Stomach (tissue), 9 donors: ENCODE results near the gene KLF16. TPM values are rescaled to one million over a fixed set of nuclear protein-coding genes. Genes with fewer than 3 reads are reported as not detected.

Experiments
- DNase-seq, 2 donors: peaks; one replicate each; pipeline versions ENCODE4 v3.0.0 to v3.0.0-alpha.2; 2013 to 2019
- H3K27ac ChIP-seq, 5 donors: fragments of 200-600 bp in 4 of 5; sonication (generic) in 4 of 5; one replicate each; pipeline ENCODE4 v1.5.1; 2013 to 2019; ENCODE audit warnings: mild to moderate bottlenecking in 1 of 5, moderate library complexity in 1 of 5
- H3K27me3 ChIP-seq, 3 donors: fragments of 200-600 bp; sonication (generic); one replicate each; pipeline ENCODE4 v1.5.1; 2017 to 2019; ENCODE audit warnings: mixed run types in 1 of 3
- H3K36me3 ChIP-seq, 4 donors: fragments of 200-600 bp; sonication (generic); 1 replicate in 3 of 4; 2 replicates in 1 of 4; pipeline ENCODE4 v1.5.1; 2016 to 2019
- H3K4me1 ChIP-seq, 4 donors: fragments of 200-600 bp; sonication (generic); one replicate each; pipeline ENCODE4 v1.5.1; 2016 to 2019
- H3K4me3 ChIP-seq, 4 donors: fragments of 200-600 bp; sonication (generic) in 3 of 4; one replicate each; pipeline ENCODE4 v1.5.1; 2016 to 2019; ENCODE audit warnings: mild to moderate bottlenecking in 1 of 4
- H3K9me3 ChIP-seq, 4 donors: fragments of 200-600 bp; sonication (generic); one replicate each; pipeline ENCODE4 v1.5.1; 2016 to 2019
- EP300 ChIP-seq: sonication (generic); formaldehyde crosslinking; IDR thresholded peaks from one replicate; pipeline ENCODE4 v1.6.1; 2017; ENCODE audit warnings: antibody characterized with exemption
- POLR2A ChIP-seq, 4 donors: fragments of 450-650 bp; IDR thresholded peaks; one replicate each; pipeline ENCODE4 v1.6.1; 2016; ENCODE audit warnings: antibody characterized with exemption in 4 of 4, control low read depth in 2 of 4, mild to moderate bottlenecking in 1 of 4, moderate library complexity in 1 of 4
- POLR2AphosphoS5 ChIP-seq, 3 donors: sonication (generic); formaldehyde crosslinking; IDR thresholded peaks; one replicate each; pipeline ENCODE4 v1.6.1; 2016; ENCODE audit warnings: antibody characterized with exemption in 3 of 3
- WGBS, 5 donors: extraction: QIAGEN DNeasy Blood & Tissue Kit in 3 of 5; methylation state at CpG; one replicate each; pipeline versions ENCODE4 v1.1.5 to v1.1.7; 2013 to 2018; 5-methylcytosine and 5-hydroxymethylcytosine counted together
- intact Hi-C: fragments of 100-400 bp; cut with DNase I; formaldehyde crosslinking; loops from one replicate; pipeline ENCODE4 v1.15.1; 2023; ENCODE audit warnings: low total_unique reads
- polyA plus RNA-seq, 3 donors: library from polyadenylated mRNA; stranded (reverse); fragments of 200-250 nt; gene quantifications; one replicate each; pipeline ENCODE4 v1.2.3, GENCODE V29; 2013
- total RNA-seq, 5 donors: library from RNA; depleted of rRNA; stranded (reverse); fragments of >200 nt; gene quantifications; one replicate each; pipeline versions ENCODE4 v1.1.0 to v1.2.3, GENCODE V29; 2014 to 2016
- TF ChIP-seq, protein P1 (sequence below), 7 experiments: fragments of 450-650 bp in 4 of 7; fragments of 200-600 bp in 3 of 7; sonication (generic) in 3 of 7; IDR thresholded peaks; one replicate each; pipeline ENCODE4 v1.5.1; 2016 to 2019; ENCODE audit warnings: antibody characterized with exemption in 7 of 7, control low read depth in 2 of 7, mild to moderate bottlenecking in 1 of 7
- donor health status: healthy with polysubstance abuse.
- donor health status: Bipolar disorder and iron deficiency.
- donor health status: healthy.

The KLF16 gene
- total and polyA plus RNA-seq, 8 donors = 3.5 to 31.9 (median 7.6) TPM; not detected in 1

DNA sequence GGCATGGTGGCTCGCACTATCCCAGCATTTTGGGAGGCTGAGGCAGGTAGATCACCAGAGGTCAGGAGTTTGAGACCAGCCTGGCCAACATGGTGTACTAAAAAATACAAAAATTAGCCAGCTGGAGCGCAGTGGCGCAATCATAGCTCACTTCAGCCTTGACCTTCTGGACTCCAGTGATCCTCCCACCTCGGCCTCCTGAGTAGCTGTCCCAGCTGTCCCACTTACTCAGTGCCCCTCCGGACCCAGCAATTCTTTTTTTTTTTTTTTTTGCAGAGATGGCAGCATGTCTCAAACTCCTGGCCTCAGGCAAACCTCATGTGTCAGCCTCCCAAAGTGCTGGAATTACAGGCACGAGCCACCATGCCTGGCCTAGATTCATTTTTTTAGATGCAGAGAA is 39.5 kb upstream of the KLF16 start:
- Histone ChIP-seq H3K9me3 (no peaks in the 10 kb centered on the region), H3K4me1 (peaks cover 21 to 38% (median 34%) of the 10 kb centered on the region in 4 donors), H3K27ac (peak overlapping the region in 3 of 5 donors; percentile 11 to 94 (median 56)), H3K4me3 (no peak overlapping the region), H3K36me3 (peaks cover 0 to 1% (median 0%) of the 10 kb centered on the region in 4 donors), H3K27me3 (no peaks in the 10 kb centered on the region)
- TF ChIP-seq EP300 (no peak), POLR2A (IDR thresholded peaks at IDR 0.05) (no peak), POLR2AphosphoS5 (IDR thresholded peaks at IDR 0.05) (no peak)
- TF ChIP-seq, protein P1, sequence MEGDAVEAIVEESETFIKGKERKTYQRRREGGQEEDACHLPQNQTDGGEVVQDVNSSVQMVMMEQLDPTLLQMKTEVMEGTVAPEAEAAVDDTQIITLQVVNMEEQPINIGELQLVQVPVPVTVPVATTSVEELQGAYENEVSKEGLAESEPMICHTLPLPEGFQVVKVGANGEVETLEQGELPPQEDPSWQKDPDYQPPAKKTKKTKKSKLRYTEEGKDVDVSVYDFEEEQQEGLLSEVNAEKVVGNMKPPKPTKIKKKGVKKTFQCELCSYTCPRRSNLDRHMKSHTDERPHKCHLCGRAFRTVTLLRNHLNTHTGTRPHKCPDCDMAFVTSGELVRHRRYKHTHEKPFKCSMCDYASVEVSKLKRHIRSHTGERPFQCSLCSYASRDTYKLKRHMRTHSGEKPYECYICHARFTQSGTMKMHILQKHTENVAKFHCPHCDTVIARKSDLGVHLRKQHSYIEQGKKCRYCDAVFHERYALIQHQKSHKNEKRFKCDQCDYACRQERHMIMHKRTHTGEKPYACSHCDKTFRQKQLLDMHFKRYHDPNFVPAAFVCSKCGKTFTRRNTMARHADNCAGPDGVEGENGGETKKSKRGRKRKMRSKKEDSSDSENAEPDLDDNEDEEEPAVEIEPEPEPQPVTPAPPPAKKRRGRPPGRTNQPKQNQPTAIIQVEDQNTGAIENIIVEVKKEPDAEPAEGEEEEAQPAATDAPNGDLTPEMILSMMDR (IDR thresholded peaks at IDR 0.05) = no peak
- no peak for DNase-seq
- intact Hi-C loops = no loop called here
- 78 to 90% (median 85%) methylated on average over 6 of the region's 6 CpGs for WGBS, 5 donors

DNA sequence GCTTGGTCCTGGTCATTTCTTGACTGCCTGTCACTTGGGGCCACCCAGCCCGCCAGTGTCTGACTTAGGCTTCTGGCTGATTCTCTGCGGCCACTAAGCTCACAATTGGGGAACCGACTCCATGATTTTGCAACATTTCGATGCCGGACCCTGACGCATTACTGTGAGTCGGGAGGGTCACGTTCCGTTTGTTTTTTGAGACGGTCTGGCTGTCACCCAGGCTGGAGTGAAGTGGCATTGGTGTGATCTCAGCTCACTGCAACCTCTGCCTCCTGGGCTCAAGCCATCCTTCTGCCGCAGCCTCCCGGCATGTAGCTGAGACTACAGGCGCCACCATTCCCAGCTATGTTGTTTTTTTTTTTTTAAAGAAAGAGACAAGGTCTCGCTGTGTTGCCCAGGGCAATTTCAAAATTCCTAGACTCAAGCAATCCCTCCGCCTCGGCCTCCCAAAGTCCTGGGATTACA is 38.6 kb upstream of the KLF16 start:
- H3K4me3 ChIP-seq = no peak overlapping the region
- no peaks in the 10 kb centered on the region for H3K9me3 ChIP-seq
- H3K27me3 ChIP-seq = no peaks in the 10 kb centered on the region
- intact Hi-C loops = no loop called here
- no peaks in the 10 kb centered on the region for H3K36me3 ChIP-seq
- peaks cover 24 to 38% (median 32%) of the 10 kb centered on the region in 4 donors for H3K4me1 ChIP-seq
- WGBS, 5 donors = 81 to 93% (median 85%) methylated on average over 16 of the region's 16 CpGs
- TF ChIP-seq, protein P1 (IDR thresholded peaks at IDR 0.05) = no peak
- TF ChIP-seq POLR2AphosphoS5 (IDR thresholded peaks at IDR 0.05) = no peak
- TF ChIP-seq POLR2A (IDR thresholded peaks at IDR 0.05) = no peak
- TF ChIP-seq EP300 = no peak
- H3K27ac ChIP-seq = peak overlapping the region in 2 of 5 donors; percentile 56 to 67
- peak in 1 of 2 donors; percentile 32 for DNase-seq

DNA sequence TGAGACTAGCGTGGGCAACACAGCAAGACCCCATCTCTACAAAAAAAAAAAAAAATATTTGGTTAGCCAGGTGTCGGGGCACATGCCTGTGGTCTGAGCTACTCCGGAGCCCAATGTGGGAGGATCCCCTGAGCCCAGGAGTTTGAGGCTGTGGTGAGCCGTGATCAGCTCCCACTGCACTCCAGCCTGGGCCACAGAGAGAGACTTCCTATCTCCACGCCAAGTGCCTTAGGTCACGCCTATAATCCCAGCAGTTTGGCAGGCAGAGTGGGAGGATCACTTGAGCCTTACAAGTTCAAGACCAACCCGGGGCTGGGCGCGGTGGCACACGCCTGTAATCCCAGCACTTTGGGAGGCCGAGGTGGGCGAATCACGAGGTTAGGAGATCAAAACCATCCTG is 33.1 kb upstream of the KLF16 start:
- DNase-seq = no peak
- no peaks in the 10 kb centered on the region for H3K36me3 ChIP-seq
- H3K27ac ChIP-seq = no peak overlapping the region
- no peaks in the 10 kb centered on the region for H3K27me3 ChIP-seq
- no peaks in the 10 kb centered on the region for H3K9me3 ChIP-seq
- H3K4me3 ChIP-seq = no peak overlapping the region
- no peak for TF ChIP-seq EP300
- TF ChIP-seq, protein P1 (IDR thresholded peaks at IDR 0.05) = no peak
- TF ChIP-seq POLR2AphosphoS5 (IDR thresholded peaks at IDR 0.05) = no peak
- TF ChIP-seq POLR2A (IDR thresholded peaks at IDR 0.05) = no peak
- WGBS, 5 donors = 73 to 86% (median 81%) methylated on average over 13 of the region's 13 CpGs
- peaks cover 3 to 32% (median 18%) of the 10 kb centered on the region in 4 donors for H3K4me1 ChIP-seq
- intact Hi-C loops = no loop called here

DNA sequence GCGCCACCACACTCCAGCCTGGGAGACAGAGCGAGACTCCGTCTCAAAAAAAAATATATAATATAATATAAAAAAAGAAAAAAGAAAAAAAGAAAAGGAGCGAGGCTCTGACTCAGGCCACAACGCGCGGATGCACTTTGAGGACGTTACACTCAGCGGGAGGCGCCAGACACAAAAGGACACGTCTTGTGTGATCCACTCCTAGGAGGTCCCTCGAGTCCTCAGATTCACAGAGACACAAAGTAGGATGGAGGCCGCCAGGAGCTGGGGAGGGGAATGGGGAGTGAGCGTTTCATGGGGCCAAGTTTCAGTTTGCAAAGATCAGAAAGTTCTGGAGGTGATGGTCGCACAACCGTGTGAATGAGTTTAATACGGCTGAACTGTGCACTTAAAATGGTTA is 30.4 kb upstream of the KLF16 start:
- Histone ChIP-seq H3K9me3 (no peaks in the 10 kb centered on the region), H3K36me3 (no peaks in the 10 kb centered on the region), H3K4me3 (no peak overlapping the region), H3K4me1 (peaks cover 3 to 32% (median 18%) of the 10 kb centered on the region in 4 donors), H3K27ac (no peak overlapping the region), H3K27me3 (no peaks in the 10 kb centered on the region)
- WGBS, 5 donors = 84 to 87% (median 86%) methylated on average over 17 of the region's 17 CpGs
- intact Hi-C loops = no loop called here
- DNase-seq = no peak
- TF ChIP-seq EP300 = no peak
- no peak for TF ChIP-seq POLR2AphosphoS5 (IDR thresholded peaks at IDR 0.05)
- TF ChIP-seq, protein P1 (IDR thresholded peaks at IDR 0.05) = no peak
- no peak for TF ChIP-seq POLR2A (IDR thresholded peaks at IDR 0.05)
